NCI-H2081 treated with DMSO at 0.1 percent for 48 hours (cell line): ENCODE measurements around the gene PAPLN.

Experiments
- DNase-seq: peaks from one replicate; lab custom pipeline; 2025; lab: John Stamatoyannopoulos, UW

Gene PAPLN

GRCh38 chr14:73230051-73230450, 7.3 kb upstream of the PAPLN start:
- no peak for DNase-seq

DNA sequence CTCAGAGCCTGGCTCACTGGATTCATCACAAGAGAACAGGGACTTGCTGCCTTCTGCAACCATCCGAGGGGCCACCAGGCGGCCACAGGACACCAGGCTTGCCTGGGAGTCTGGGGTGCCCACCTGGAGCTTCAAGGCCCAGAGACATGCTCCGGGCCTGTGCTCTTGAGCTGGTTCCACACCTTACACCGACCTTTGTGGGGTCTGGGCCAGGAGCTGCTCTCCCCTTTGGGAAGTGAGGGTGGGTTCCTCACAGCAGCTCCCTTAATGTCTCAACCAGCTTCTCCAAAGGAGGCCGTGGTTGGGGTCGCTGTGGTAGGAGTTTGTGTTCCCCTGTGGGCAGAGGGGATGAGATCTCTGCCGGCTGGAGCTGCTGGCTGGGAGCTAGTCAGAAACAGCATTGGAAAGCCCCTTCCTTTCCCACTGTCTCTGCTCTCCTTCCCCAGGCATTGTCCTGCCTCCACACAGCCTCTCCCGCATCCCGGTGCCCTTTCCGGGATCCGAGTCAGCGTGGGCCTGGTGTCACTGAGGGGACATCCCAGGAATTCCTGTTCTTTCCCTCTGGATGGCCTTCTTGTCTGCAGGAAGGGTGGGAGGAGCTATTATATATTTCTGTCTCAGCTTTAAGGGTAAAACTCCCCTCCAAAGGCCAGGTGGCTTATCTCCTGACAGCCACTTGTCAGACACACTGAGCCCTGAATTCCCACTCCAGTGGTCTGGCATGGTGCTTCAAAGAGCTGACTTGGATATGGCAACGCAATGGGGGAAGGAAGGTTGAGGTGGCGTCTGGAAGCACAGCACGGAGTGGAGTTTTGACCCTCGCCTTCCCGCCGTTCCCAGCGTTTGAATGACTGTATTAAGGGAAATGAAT, 5.1 kb upstream of the PAPLN start:
- DNase-seq: no peak

- no peak for DNase-seq
These were observed 4.3 kb upstream of the PAPLN start for GRCh38 chr14:73232984-73233383.

- DNase-seq: no peak
These were observed 3.7 kb upstream of the PAPLN start for GRCh38 chr14:73233564-73233963.

GRCh38 chr14:73234029-73234428, 3.3 kb upstream of the PAPLN start:
- DNase-seq: no peak

- DNase-seq: no peak
These were observed 2.5 kb upstream of the PAPLN start for GRCh38 chr14:73234586-73235394.

GRCh38 chr14:73235531-73236155, 1.7 kb upstream of the PAPLN start:
- no peak for DNase-seq

GRCh38 chr14:73236157-73236556, 1.1 kb upstream of the PAPLN start:
- no peak for DNase-seq

DNA sequence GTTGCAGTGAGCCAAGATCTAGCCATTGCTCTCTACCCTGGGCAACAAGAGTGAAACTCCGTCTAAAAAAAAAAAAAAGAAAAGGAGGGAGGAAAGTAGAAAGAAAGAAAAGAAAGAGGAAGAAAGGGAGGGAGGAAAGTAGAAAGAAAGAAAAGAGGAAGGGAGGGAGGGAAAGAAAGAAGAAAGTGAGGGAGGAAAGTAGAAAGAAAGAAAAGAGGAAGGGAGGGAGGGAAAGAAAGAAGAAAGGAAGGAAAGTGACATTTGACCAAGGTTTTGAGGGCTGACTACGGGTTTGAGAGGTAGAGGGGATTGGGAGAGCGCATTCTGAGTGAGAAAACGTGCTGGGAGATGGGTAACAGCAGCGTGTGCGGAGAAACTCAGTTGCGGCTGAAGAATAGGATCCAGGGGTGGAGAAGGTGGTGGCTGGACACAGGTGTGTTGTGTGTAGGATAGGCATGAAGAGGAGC, 521 bp upstream of the PAPLN start:
- no peak for DNase-seq

DNA sequence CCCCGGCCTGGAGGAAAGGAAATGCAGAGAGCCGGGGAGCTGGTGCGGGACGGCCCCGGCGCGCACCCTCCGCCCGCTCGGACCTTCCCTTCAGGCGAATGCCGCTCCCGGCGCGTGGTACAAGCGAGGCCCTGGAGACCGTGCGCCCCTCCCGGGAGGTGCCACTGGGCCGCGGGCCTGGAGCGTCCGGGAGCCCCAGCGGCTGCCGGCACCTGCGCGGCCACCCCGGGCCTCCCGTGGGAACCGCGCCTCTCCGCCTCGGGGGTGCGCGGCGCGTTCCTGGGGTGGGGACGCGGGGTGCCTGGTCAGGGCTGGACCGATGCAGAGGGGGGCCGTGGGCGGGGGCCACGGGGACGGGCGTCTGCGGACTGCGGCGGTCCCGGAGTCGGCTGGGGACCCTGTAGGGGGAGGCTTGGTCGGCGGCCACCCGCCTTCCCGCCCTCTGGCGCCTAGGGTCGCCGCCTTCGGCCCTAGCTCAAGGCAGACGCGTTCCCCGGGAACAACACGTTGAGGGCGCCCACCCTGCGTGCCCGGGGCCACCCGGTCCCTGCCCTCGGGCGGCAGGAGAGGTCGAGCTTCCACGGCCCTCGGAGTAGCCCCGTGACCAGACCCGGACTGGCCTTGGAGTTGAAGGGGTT, 599 bp downstream of the PAPLN start:
- no peak for DNase-seq

DNA sequence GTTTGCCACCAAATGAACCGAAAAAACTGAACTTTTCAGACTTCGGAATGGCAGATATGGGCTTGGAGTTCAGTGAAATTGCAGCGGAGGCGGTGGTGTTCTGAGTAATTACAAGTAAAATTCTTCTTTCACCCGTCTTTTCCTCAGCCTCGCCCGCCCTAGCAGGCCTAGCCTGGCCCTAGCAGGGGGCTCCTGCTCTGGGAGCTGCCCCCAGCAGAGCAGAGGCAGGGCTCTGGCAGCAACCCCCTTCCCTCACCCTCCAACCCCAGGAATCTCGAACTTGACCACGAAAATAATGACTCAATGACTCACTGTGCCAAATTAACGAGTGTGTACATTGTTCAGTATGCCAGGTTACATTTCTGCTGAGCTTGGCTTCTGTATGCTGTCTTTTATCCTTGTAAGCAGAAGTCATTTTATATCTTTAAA, 1.1 kb downstream of the PAPLN start:
- no peak for DNase-seq

DNA sequence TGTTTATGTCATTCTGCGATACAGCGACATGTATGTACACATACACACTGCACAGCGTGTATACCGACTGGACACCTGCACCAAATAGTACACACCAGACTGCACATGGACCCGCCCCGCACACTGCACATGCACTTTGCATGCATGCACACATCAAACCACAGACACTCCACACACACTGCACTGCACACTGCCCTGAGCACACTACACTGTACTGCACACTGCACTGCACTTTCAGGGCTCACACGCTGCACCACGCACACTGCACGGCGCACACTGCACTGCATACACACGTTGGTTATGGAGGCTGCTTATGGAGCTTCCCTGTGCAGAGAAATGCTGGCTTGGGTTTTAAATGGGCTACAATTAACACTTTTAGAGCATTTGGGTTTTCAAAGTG, 1.6 kb downstream of the PAPLN start:
- DNase-seq: no peak

GRCh38 chr14:73239393-73240241, 2.3 kb downstream of the PAPLN start:
- DNase-seq: no peak

- no peak for DNase-seq
These were observed 3.6 kb downstream of the PAPLN start for GRCh38 chr14:73240816-73241480.

DNA sequence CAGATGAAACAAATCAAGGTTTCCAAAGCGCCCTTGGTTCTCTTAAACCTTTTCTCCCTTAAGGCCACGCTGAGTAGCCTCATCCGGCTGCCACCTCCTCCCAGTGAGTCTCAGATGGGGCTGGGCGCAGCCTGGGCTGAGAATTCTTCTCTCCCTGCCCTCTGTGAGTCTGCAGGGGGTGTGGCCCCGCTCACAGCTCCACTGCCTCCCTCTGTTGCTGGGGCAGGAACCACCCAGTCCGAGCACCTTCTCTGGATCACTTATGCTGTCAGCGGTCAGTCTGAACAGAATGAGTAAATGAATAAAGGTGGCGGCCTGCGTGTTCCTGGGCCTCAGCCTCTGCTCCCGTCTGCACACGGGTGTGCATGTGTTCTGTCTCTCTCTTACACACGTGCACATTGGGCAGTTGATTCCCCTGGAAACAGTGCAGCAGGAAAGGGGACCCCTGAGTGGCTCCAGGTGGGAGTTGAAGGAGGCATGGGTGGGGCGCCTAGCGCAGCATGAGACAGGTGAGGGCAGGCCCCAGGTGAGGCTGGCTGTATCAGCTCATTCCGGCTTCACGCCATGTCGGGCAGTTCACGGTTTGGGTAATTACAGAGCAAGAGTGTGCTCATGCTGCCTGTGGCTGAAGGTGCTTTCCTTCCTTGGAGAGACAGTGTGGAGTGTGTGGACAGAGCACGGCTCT, 4.3 kb downstream of the PAPLN start:
- DNase-seq: no peak

- DNase-seq: no peak
These were observed 5.1 kb downstream of the PAPLN start for GRCh38 chr14:73242357-73242901.

- DNase-seq: no peak
These were observed 6.0 kb downstream of the PAPLN start for GRCh38 chr14:73243341-73243740.

DNA sequence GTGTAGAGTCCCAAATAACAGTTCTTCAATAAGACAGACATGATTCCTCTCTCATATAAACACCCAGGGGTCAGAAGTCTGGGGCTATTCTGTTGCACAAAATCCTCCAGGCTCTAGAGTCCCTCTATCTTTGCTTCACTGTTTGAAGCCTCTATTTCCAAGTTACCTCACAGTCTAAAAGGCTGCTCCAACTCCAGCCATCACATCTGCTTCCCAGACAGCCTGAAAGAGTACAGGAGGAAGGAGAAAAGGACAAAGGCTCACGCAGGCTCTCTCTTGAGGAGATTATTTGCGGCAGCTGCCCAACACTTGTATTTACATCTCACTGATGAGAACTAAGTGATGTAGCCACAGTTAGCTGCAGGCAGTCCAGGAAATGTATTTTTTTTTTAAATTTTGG, 6.4 kb downstream of the PAPLN start:
- no peak for DNase-seq

DNA sequence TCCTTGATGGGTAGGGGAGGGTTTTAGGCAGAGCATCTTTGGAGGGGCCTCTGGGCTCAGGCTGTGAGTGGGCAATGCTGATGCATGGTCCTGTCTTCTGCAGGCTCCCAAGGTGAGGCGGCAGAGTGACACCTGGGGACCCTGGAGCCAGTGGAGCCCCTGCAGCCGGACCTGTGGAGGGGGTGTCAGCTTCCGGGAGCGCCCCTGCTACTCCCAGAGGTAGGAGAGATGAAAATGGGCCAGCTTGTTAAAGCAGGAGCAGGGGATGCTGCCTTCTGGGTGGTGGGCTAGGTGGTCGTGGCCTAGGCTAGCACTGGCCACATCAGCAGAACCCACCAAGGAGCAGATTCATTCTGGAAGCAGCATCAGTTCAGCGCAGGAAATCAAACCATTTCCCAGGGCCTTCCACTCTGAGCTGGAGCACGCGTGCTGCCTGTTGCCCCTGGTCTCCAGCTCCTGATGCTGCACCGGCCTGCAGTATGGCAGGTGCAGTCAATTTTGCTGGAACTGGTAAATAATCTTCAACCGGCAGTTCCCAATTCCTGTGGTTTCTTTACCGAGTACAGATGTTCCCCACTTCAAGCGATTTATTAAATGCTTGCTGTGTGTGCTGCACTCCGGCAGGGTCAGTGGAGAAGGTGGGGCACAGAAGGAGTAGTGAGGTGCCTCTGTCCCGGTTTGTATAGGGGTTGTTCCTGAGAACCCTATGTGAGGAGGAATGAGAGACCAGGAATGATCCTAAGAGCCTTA, 7.4 kb downstream of the PAPLN start:
- no peak for DNase-seq
